ENCODE measurements around the gene CLMP. TPM values are rescaled to one million over a fixed set of nuclear protein-coding genes. Genes with fewer than 3 reads are reported as not detected.
A peak's percentile ranks its signal among the peaks of the same experiment; 100 is the strongest.

CLMP gene
- total and polyA plus RNA-seq, 2 donors (not counting 3 experiments of a cell fraction or from before 2014, with no cell fraction given) = 0.03 to 0.18 TPM

DNA sequence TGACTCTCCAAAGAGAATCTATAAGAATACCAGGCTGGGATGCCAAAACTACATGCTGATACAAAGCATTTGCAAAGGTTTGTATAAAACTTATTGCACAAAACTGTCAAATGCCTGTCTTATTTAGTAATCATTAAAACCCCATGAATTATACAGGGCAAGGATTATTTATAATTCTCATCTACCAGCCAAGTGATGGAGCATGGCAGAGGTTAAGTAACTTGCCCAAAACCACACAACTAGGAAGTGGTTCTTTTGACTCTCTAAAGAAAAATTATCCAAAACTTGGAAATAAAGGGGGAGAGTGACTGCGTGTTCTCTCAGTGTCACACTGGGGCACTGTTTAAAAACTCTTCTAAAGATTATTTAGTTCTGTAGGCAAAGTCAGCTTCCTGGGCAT lies 17.4 kb upstream of the CLMP start:
- peaks cover 0 to 1% of the 10 kb centered on the region in 2 experiments for H3K27me3 ChIP-seq (ENCODE audit: control insufficient read depth in 2 of 2, insufficient read depth in 2 of 2, low read length in 2 of 2)
- H3K4me2 ChIP-seq (ENCODE audit: insufficient read depth, low read length) = peak overlapping the region; percentile 11
- H3K36me3 ChIP-seq (ENCODE audit: control insufficient read depth in 2 of 2, extremely low read depth in 1 of 2, insufficient read depth in 2 of 2, low read length in 2 of 2) = no peaks in the 10 kb centered on the region
- dilution Hi-C loops (cut with MboI; ENCODE audit: extremely low pct_ligation_motif_present, low sequenced_read_pairs) (no loop called here), intact Hi-C loops (cut with micrococcal nuclease) (no loop called here)
- FAIRE-seq (no peak), DNase-seq (ENCODE audit: low read depth, low spot score) (no peak)
- H3K9me1 ChIP-seq (replicated peaks; ENCODE audit: control insufficient read depth, extremely low read depth, insufficient read depth, low read length) = no peaks in the 10 kb centered on the region
- TF ChIP-seq POLR2A (IDR thresholded peaks at IDR 0.05; ENCODE audit: low read depth, low read length) = no peak
- TF ChIP-seq, protein P1, sequence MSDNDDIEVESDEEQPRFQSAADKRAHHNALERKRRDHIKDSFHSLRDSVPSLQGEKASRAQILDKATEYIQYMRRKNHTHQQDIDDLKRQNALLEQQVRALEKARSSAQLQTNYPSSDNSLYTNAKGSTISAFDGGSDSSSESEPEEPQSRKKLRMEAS (IDR thresholded peaks at IDR 0.05; ENCODE audit: insufficient read depth, insufficient read length) = no peak
- TF ChIP-seq POLR2AphosphoS5 (IDR thresholded peaks at IDR 0.05; ENCODE audit: insufficient read depth, low read depth, low read length) = no peak
- no peak for TF ChIP-seq GATA2 (IDR thresholded peaks at IDR 0.05; ENCODE audit: insufficient read depth, insufficient read length, low read depth, low read length)
- TF ChIP-seq FOS (IDR thresholded peaks at IDR 0.05; ENCODE audit: borderline replicate concordance, insufficient read depth, low read length) = no peak
- no peak for TF ChIP-seq MYC (IDR thresholded peaks at IDR 0.05; ENCODE audit: low read depth, low read length)
- TF ChIP-seq JUN (IDR thresholded peaks at IDR 0.05; ENCODE audit: borderline replicate concordance, insufficient read depth, insufficient read length, low read depth) = no peak
- TF ChIP-seq EZH2 (IDR thresholded peaks at IDR 0.05; ENCODE audit: borderline replicate concordance, low read depth, low read length, severe bottlenecking) = no peak
- TF ChIP-seq, protein P2, sequence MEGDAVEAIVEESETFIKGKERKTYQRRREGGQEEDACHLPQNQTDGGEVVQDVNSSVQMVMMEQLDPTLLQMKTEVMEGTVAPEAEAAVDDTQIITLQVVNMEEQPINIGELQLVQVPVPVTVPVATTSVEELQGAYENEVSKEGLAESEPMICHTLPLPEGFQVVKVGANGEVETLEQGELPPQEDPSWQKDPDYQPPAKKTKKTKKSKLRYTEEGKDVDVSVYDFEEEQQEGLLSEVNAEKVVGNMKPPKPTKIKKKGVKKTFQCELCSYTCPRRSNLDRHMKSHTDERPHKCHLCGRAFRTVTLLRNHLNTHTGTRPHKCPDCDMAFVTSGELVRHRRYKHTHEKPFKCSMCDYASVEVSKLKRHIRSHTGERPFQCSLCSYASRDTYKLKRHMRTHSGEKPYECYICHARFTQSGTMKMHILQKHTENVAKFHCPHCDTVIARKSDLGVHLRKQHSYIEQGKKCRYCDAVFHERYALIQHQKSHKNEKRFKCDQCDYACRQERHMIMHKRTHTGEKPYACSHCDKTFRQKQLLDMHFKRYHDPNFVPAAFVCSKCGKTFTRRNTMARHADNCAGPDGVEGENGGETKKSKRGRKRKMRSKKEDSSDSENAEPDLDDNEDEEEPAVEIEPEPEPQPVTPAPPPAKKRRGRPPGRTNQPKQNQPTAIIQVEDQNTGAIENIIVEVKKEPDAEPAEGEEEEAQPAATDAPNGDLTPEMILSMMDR (IDR thresholded peaks at IDR 0.05; ENCODE audit: extremely low read depth in 1 of 2, insufficient read depth in 1 of 2, low read depth in 1 of 2, low read length in 2 of 2) = no peak
- no peak overlapping the region for H3K4me3 ChIP-seq (replicated peaks in 1 of 3; ENCODE audit: insufficient read depth in 1 of 3, low read depth in 1 of 3, low read length in 3 of 3)
- H3K9me3 ChIP-seq (replicated peaks; ENCODE audit: control insufficient read depth, insufficient read depth, low read length) = no peaks in the 10 kb centered on the region
- POLR2A ChIA-PET = no interaction called here
- H3K9ac ChIP-seq (replicated peaks; ENCODE audit: extremely low read depth, insufficient read depth, low read length) = no peak overlapping the region
- no peaks in the 10 kb centered on the region for H4K20me1 ChIP-seq (replicated peaks; ENCODE audit: control insufficient read depth, extremely low read depth, insufficient read depth, low read length)
- BruUV-seq (replicated peaks) = no TSS peak
- no peaks in the 10 kb centered on the region for H3K79me2 ChIP-seq (ENCODE audit: control insufficient read depth, insufficient read depth, low read length)
- peaks cover 5% of the 10 kb centered on the region for H3K4me1 ChIP-seq (ENCODE audit: control insufficient read depth, extremely low read depth, insufficient read depth, low read length)
- no peak overlapping the region for H2AFZ ChIP-seq (ENCODE audit: low read depth, low read length)
- H3K27ac ChIP-seq (ENCODE audit: insufficient read depth, low read depth, low read length) = no peak overlapping the region
- CTCF ChIA-PET = interaction anchor here (1.9 to 2.5 kb wide), 2 partner anchors 35 to 109 kb away, joined by 9 read pairs; no protein-coding TSS in a partner anchor
